NCI-H2227 (cell line): ENCODE results near the gene USP15.

Experiments used
- DNase-seq: peaks from one replicate; lab custom pipeline; 2025; ENCODE audit not compliant: unreplicated experiment; lab: John Stamatoyannopoulos, UW

The USP15 gene

GRCh38 chr12:62259993-62260732 lies at the start of gene USP15:
Gene USP15 (plus strand): TSS chr12:62260404. CDS start chr12:62260415, 11 bp downstream.
- peak; percentile 95 for DNase-seq

DNA sequence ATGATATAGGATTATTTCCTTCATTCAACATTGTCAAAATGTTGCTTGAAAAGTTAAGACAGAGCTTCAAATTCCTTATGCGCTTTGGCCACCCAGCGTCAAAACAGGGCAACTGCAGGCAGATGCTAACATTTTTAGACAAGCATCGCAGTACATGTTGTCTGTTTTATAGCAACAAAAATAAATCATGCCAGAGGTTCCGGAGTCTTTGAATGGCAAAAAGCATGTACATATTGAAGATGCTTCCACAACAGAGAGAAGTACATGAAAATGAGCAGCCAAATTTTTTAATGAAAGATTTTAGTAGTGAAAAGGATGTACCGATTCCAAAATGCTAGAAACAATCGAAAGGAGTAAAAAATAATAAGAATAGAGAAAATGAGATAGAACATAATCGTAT lies 49.8 kb upstream of the USP15 start:
- DNase-seq = peak; percentile 25

- DNase-seq = no peak
Measured at GRCh38 chr12:62211510-62211909, 48.7 kb upstream of the USP15 start.

GRCh38 chr12:62214846-62215245 lies 45.4 kb upstream of the USP15 start:
- no peak for DNase-seq

DNA sequence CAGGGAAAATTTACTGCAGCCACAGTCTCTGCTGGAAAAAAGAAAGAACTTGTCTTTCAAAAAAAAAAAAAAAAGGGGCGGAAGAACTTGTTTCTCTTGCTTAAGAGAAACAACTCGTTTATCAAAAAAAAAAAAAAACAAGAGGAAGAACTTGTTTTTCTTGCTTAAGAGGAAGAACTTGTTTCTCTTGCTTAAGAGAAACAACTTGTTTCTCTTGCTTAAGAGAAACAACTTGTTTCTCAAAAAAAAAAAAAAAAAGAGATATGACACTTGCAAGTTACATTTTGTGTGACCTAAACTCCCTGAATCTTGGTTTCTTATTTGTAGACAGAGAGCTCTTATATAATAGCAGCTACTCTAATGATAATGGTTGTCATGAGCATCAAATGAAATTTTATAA lies 44.7 kb upstream of the USP15 start:
- no peak for DNase-seq

DNA sequence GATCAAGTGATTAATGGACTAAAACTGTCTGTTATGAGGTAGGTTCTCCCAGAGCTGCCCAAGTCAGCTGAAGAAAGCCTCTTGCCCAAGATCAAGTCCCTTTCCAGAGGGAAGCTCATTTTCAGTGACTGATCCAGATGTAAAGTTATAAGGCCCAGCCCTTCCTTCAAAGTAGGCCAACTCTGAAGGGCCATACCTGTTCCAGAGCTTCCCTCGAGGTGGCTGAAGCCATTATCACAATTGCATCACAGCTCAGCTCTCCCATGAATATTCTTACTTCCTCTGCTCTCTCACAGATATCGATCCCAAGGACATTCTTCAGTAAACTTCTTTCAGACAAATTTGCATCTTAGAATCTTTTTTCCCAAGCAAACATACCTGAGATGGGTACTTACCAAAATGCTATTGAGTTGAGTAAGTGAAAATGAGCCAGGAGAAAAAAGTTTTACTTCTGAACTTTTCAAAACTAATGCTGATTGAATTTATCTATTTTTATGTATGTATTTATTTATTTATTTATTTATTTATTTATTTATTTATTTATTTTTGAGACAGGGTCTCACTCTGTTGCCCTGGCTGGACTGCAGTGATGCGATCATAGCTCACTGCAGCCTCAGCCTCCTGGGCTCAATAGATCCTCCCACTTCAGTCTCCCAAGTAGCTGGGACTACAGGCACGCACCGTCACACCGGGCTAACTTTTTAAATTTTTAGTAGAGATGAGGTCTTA lies 42.6 kb upstream of the USP15 start:
- DNase-seq = no peak

DNA sequence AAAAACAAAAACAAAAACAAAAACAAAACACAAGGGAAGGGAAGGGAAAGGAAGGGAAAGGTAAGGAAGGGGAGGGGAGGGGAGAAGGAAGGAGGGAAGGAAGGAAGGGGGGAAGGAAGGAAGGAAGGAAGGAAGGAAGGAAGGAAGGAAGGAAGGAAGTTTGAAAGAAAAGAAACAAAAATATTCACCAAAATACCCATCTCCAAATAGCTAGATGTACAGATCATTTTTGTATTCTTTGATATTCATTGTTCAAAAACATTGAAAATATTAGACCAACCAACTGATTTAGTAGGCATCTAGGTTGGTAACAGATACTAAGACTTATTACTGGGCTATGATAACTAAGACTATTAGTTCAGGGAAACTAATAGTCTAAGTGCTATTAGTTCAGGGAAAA lies 39.1 kb upstream of the USP15 start:
- no peak for DNase-seq

- DNase-seq = no peak
Measured at GRCh38 chr12:62224601-62225000, 35.6 kb upstream of the USP15 start.

DNA sequence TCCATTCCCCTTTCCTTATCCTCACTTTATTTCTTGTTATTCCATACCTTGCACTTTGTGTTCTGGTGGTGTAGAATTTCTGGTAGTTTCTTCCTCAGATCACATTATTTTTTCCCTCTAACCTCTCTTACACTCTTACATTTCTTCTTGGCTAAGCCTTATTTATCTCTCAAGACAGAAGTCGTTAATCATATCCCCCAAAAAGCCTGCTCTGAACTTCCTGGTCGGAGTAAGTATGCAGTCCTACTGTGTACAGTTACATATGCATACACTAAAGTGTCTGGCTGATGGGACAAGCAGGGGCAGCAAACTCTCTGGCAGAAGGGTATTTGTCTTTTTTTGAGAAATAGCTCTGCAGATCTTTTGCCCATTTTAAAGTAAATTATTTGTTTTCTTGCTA lies 33.1 kb upstream of the USP15 start:
- no peak for DNase-seq

GRCh38 chr12:62230652-62231051 lies 29.6 kb upstream of the USP15 start:
- no peak for DNase-seq

- DNase-seq = no peak
Measured at GRCh38 chr12:62232143-62232729, 28.0 kb upstream of the USP15 start.

GRCh38 chr12:62233805-62234204 lies 26.4 kb upstream of the USP15 start:
- DNase-seq = no peak

GRCh38 chr12:62239571-62239970 lies 20.6 kb upstream of the USP15 start:
- DNase-seq = no peak

DNA sequence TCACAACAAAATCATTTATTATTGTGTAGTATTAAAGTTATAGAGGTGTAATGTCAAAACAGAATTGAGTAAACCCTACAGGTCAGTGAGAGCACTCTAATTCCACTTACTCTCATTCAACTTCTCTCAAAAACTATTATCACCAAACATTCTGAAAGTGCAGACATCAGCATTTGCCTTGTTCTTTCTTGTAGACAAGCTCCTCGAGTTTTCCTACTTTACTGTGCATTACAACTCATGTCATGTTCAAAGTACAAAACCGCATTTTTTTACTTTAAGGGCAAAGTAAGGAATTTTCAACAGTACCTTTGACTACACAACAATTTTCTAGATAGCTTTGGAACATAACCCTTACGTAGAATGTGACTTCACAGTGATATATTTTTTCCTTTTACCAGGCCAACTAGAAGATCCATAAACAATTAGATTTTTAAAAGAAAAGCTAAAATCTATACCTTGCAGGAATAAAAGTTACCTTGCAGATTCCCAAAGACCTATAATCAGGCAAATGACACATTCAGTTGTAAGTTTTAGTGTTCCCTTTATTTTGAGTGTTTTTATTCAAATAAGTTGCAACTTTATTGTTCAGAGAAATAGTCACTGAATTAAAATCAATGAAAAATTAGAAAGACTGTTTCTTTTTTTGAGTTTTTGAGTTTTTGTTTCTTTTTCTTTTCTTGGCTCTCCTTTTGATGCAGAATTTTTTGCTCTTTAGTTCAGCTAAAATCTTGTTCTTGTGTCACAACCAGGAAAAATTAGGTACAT lies 12.7 kb upstream of the USP15 start:
- no peak for DNase-seq

- no peak for DNase-seq
Measured at GRCh38 chr12:62248873-62249272, 11.3 kb upstream of the USP15 start.

- DNase-seq = no peak
Measured at GRCh38 chr12:62249419-62249818, 10.8 kb upstream of the USP15 start.

DNA sequence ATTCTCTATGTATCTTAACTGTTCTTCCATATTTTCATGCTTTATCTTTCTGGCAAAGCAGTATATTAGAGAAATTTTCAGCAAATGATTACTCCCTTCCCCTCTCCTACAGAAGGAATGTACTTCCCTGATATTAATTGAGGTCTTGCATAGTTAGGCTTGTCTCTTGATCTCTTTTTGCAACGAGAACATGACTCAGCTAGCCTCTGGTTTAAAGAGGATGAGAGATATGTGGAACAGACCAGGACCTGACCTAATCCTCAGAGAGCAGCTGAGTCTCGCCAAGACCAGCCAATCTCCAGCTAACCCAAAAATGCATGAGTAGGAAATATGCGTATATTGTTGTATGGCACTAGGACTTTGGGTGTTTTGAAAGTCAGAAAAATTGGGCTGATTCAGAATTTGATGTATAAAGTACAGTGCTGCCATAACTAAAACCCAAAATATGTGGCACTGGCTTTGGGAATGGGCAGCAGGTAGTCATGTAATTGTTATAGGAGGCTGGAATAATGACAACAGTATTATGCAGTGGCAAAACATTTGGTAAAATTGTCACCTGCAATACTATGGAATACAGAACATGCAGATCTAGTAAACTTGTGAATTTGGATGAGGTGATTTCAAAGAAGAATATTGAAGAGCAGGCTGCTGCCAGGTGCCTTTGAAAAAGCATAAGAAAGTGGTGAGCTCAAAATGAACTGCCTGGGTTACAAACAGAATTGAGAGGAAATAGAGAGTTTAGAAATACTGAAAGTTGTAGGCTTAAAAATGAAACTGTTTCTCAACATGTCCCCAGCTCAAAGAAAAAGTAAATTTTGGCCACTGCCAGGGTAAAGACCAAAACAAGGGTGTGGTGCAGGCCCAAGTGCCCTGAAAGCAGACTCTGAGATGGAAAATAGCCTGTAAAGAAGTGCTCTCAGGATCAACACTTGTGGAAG lies 9.3 kb upstream of the USP15 start:
- DNase-seq = no peak

DNA sequence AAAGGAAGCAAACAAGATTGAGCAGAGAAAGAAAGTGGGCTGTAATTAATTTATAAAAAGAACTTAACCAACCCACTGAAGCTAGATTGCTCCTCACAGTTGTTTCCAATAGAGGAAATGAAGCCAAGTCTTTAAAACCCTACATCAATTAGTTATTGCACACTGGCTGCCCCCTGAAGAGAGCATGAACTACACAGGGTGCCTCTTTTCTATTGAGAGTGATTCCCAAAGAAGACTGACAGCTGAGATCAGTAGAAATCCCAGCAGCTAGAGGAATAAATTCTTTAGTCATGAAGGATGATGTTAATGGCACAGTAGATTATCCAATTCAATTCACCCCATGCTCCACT lies 8.6 kb upstream of the USP15 start:
- DNase-seq = no peak

DNA sequence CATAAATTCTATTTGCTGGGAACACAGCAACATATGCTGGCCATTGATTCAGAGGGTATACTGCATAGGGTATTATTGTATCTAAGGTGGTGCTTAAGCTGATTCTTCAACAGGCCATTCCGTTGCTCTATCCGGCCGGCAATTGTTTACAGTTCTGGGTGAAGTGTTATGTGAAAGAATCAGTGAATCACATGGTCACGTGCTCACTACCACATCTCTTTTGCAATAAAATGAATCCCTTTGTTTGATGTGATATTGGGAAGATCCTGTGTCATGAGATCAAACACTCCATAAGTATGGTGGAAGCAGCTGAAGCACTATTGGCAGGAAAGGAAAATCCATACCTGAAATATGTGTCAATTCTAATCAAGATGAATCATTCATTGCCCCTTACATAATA lies 7.6 kb upstream of the USP15 start:
- no peak for DNase-seq

DNA sequence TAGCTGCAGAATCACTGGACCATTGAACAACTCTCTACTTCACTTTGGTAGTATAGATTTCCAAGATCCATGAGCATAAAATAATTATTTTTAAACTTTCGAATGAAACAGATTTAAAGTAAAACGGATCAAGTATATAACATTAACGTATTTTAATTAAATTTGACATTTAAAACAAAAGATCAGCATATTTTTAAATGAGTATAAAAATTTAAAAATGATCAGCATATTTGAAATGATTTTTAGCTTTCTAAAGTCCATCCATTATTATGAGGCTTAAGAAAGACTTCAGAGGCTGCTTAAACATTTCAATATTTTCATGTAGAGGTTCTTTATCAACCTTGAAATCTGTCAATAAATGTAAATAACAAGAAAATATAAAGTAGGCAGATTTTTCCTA lies 5.2 kb upstream of the USP15 start:
- DNase-seq = no peak
